Progenitor cell of endocrine pancreas (in vitro differentiated cells): Measurements from ENCODE around the gene PIK3R6. TPM values are rescaled to one million over a fixed set of nuclear protein-coding genes. Genes with fewer than 3 reads are reported as not detected.

Source experiments
- DNase-seq: peaks from one replicate; pipeline ENCODE4 v3.0.0; 2021; ENCODE audit warnings: low spot score; ENCODE audit not compliant: unreplicated experiment
- H3K27ac Mint-ChIP-seq: 2 replicates; pipeline ENCODE4 v1.8.0; 2021; ENCODE audit warnings: mild to moderate bottlenecking, moderate library complexity, mixed read lengths
- H3K27me3 Mint-ChIP-seq: 2 replicates; pipeline ENCODE4 v1.8.0; 2021; ENCODE audit warnings: mixed read lengths
- H3K36me3 Mint-ChIP-seq: 2 replicates; pipeline ENCODE4 v1.8.0; 2022; ENCODE audit warnings: mixed read lengths; ENCODE audit not compliant: insufficient read depth
- H3K4me1 Mint-ChIP-seq: 2 replicates; pipeline ENCODE4 v1.8.0; 2021; ENCODE audit warnings: low read depth, mixed read lengths
- H3K4me3 Mint-ChIP-seq: 2 replicates; pipeline ENCODE4 v1.8.0; 2021; ENCODE audit warnings: low read depth, mild to moderate bottlenecking, moderate library complexity, mixed read lengths
- H3K9me3 Mint-ChIP-seq: 2 replicates; pipeline ENCODE4 v1.8.0; 2021; ENCODE audit warnings: low read depth, mixed read lengths
- CTCF ChIP-seq: fragments of 200-600 bp; sonication (generic); IDR thresholded peaks from one replicate; pipeline ENCODE4 v1.5.0; 2021; ENCODE audit warnings: antibody characterized with exemption, mild to moderate bottlenecking; ENCODE audit not compliant: unreplicated experiment
- total RNA-seq: library from RNA; stranded (reverse); gene quantifications from 2 replicates; pipeline ENCODE4 v1.2.1, GENCODE V29; 2021

PIK3R6 gene
- total RNA-seq, 1 donor from 2014 or later = 0.07 TPM

- Mint-ChIP-seq H3K36me3 (no peaks in the 10 kb centered on the region), H3K4me3 (no peak overlapping the region), H3K27ac (no peak overlapping the region), H3K9me3 (no peaks in the 10 kb centered on the region), H3K27me3 (peaks cover 32% of the 10 kb centered on the region), H3K4me1 (peaks cover 22% of the 10 kb centered on the region)
- DNase-seq = no peak
- TF ChIP-seq CTCF = no peak
These were observed 10.5 kb upstream of the PIK3R6 start for GRCh38 chr17:8877984-8878383.

- peaks cover 32% of the 10 kb centered on the region for H3K4me1 Mint-ChIP-seq
- H3K9me3 Mint-ChIP-seq = no peaks in the 10 kb centered on the region
- no peak for TF ChIP-seq CTCF
- peaks cover 26% of the 10 kb centered on the region for H3K27me3 Mint-ChIP-seq
- DNase-seq = no peak
- H3K4me3 Mint-ChIP-seq = no peak overlapping the region
- no peaks in the 10 kb centered on the region for H3K36me3 Mint-ChIP-seq
- no peak overlapping the region for H3K27ac Mint-ChIP-seq
These were observed 8.5 kb upstream of the PIK3R6 start for GRCh38 chr17:8875957-8876356.

- DNase-seq = no peak
- peaks cover 22% of the 10 kb centered on the region for H3K27me3 Mint-ChIP-seq
- no peak overlapping the region for H3K27ac Mint-ChIP-seq
- TF ChIP-seq CTCF = no peak
- H3K4me1 Mint-ChIP-seq = peaks cover 36% of the 10 kb centered on the region
- no peaks in the 10 kb centered on the region for H3K36me3 Mint-ChIP-seq
- H3K9me3 Mint-ChIP-seq = no peaks in the 10 kb centered on the region
- H3K4me3 Mint-ChIP-seq = no peak overlapping the region
These were observed 8.0 kb upstream of the PIK3R6 start for GRCh38 chr17:8875436-8875835.

GRCh38 chr17:8873801-8874715 is 6.6 kb upstream of the PIK3R6 start:
- Mint-ChIP-seq H3K27me3 (peaks cover 17% of the 10 kb centered on the region), H3K36me3 (no peaks in the 10 kb centered on the region), H3K9me3 (no peaks in the 10 kb centered on the region), H3K4me3 (no peak overlapping the region), H3K27ac (no peak overlapping the region), H3K4me1 (peaks cover 46% of the 10 kb centered on the region)
- peak; percentile 20 for TF ChIP-seq CTCF
- DNase-seq = no peak

GRCh38 chr17:8872705-8873435 is 5.4 kb upstream of the PIK3R6 start:
- TF ChIP-seq CTCF = no peak

More at GRCh38 chr17:8872705-8873435, 5.4 kb upstream of the PIK3R6 start:
- Mint-ChIP-seq H3K27me3 (peaks cover 20% of the 10 kb centered on the region), H3K4me1 (peaks cover 47% of the 10 kb centered on the region), H3K9me3 (no peaks in the 10 kb centered on the region), H3K4me3 (no peak overlapping the region), H3K36me3 (no peaks in the 10 kb centered on the region), H3K27ac (peak overlapping the region; percentile 86)
- no peak for DNase-seq
